ENCODE data around the gene ECM2. TPM values are rescaled to one million over a fixed set of nuclear protein-coding genes. Genes with fewer than 3 reads are reported as not detected.

ECM2 gene
- total and polyA plus RNA-seq, 3 donors from 2014 or later, result 16.7 to 26.9 (median 16.8) TPM

- peak overlapping the region in 1 of 2 donors; percentile 11 for H3K27ac ChIP-seq
- no peak overlapping the region for H3K4me3 ChIP-seq
- H3K9me3 ChIP-seq, result no peaks in the 10 kb centered on the region
- no peaks in the 10 kb centered on the region for H3K36me3 ChIP-seq (ENCODE audit: low read depth, missing control alignments)
- no peak for TF ChIP-seq POLR2A (IDR thresholded peaks at IDR 0.05)
- no peak for TF ChIP-seq CTCF (IDR thresholded peaks at IDR 0.05)
- intact Hi-C loops (cut with DNase I; ENCODE audit: low total_unique reads), result no loop called here
- H3K4me1 ChIP-seq, result peaks cover 16% of the 10 kb centered on the region
- no peak for DNase-seq
- no peaks in the 10 kb centered on the region for H3K27me3 ChIP-seq
- 53 to 82% methylated on average over 10 of the region's 10 CpGs for WGBS, 2 donors
Observed at GRCh38 chr9:92522983-92523970, 12.5 kb downstream of the ECM2 start.

- no peak for DNase-seq
- no peaks in the 10 kb centered on the region for H3K27me3 ChIP-seq
- H3K27ac ChIP-seq, result no peak overlapping the region
- H3K4me1 ChIP-seq, result peaks cover 16% of the 10 kb centered on the region
- TF ChIP-seq POLR2A (IDR thresholded peaks at IDR 0.05) (no peak), CTCF (IDR thresholded peaks at IDR 0.05) (no peak)
- no peak overlapping the region for H3K4me3 ChIP-seq
- 80 to 85% methylated on average over 2 of the region's 2 CpGs for WGBS, 2 donors
- intact Hi-C loops (cut with DNase I; ENCODE audit: low total_unique reads), result no loop called here
- H3K36me3 ChIP-seq (ENCODE audit: low read depth, missing control alignments), result no peaks in the 10 kb centered on the region
- H3K9me3 ChIP-seq, result no peaks in the 10 kb centered on the region
Observed at GRCh38 chr9:92520837-92521236, 15.0 kb downstream of the ECM2 start.

GRCh38 chr9:92518199-92518598 lies 17.6 kb downstream of the ECM2 start:
- H3K4me1 ChIP-seq, result peaks cover 5% of the 10 kb centered on the region
- 85 to 91% methylated on average over 4 of the region's 4 CpGs for WGBS, 2 donors
- no peak overlapping the region for H3K27ac ChIP-seq
- no peak overlapping the region for H3K4me3 ChIP-seq
- TF ChIP-seq CTCF (IDR thresholded peaks at IDR 0.05) (no peak), POLR2A (IDR thresholded peaks at IDR 0.05) (no peak)
- H3K36me3 ChIP-seq (ENCODE audit: low read depth, missing control alignments), result no peaks in the 10 kb centered on the region
- intact Hi-C loops (cut with DNase I; ENCODE audit: low total_unique reads), result no loop called here
- DNase-seq, result no peak
- H3K27me3 ChIP-seq, result no peaks in the 10 kb centered on the region
- H3K9me3 ChIP-seq, result no peaks in the 10 kb centered on the region

- no peak overlapping the region for H3K4me3 ChIP-seq
- no peaks in the 10 kb centered on the region for H3K36me3 ChIP-seq (ENCODE audit: low read depth, missing control alignments)
- TF ChIP-seq CTCF (IDR thresholded peaks at IDR 0.05) (no peak), POLR2A (IDR thresholded peaks at IDR 0.05) (no peak)
- H3K9me3 ChIP-seq, result no peaks in the 10 kb centered on the region
- H3K27ac ChIP-seq, result no peak overlapping the region
- DNase-seq, result no peak
- no peaks in the 10 kb centered on the region for H3K27me3 ChIP-seq
- no peaks in the 10 kb centered on the region for H3K4me1 ChIP-seq
- 81 to 89% methylated on average over 3 of the region's 3 CpGs for WGBS, 2 donors
- intact Hi-C loops (cut with DNase I; ENCODE audit: low total_unique reads), result no loop called here
Observed at GRCh38 chr9:92517046-92517445, 18.7 kb downstream of the ECM2 start.

Measured in testis (tissue), 3 donors.